ENCODE results near the gene PIP5K1A.

PIP5K1A gene

GRCh38 chr1:151221616-151222015 lies 23.3 kb downstream of the PIP5K1A start:
- Histone ChIP-seq H3K27ac (ENCODE audit: low read depth, low read length, severe bottlenecking) (no peak overlapping the region), H3K4me3 (ENCODE audit: extremely low read depth, insufficient read depth, low read length, poor library complexity, severe bottlenecking) (no peak overlapping the region), H3K4me1 (ENCODE audit: control insufficient read depth, insufficient read depth, low read length, poor library complexity, severe bottlenecking) (no peaks in the 10 kb centered on the region), H3K9me3 (ENCODE audit: control insufficient read depth, low read length) (no peaks in the 10 kb centered on the region), H3K36me3 (ENCODE audit: control insufficient read depth, insufficient read depth, low read length) (peaks cover 75% of the 10 kb centered on the region)
- no CpG with 5 or more reads among the region's 1 CpG for WGBS, 2 experiments (ENCODE audit: insufficient coverage in 2 of 2)

- WGBS, 2 experiments (ENCODE audit: insufficient coverage in 2 of 2): 100% methylated on average over 3 of the region's 4 CpGs
- Histone ChIP-seq H3K4me1 (ENCODE audit: control insufficient read depth, insufficient read depth, low read length, poor library complexity, severe bottlenecking) (no peaks in the 10 kb centered on the region), H3K9me3 (ENCODE audit: control insufficient read depth, low read length) (no peaks in the 10 kb centered on the region), H3K36me3 (ENCODE audit: control insufficient read depth, insufficient read depth, low read length) (peaks cover 78% of the 10 kb centered on the region), H3K27ac (ENCODE audit: low read depth, low read length, severe bottlenecking) (no peak overlapping the region), H3K4me3 (ENCODE audit: extremely low read depth, insufficient read depth, low read length, poor library complexity, severe bottlenecking) (no peak overlapping the region)
Measured at GRCh38 chr1:151222130-151222529, 23.8 kb downstream of the PIP5K1A start.

GRCh38 chr1:151235235-151235634 lies 36.9 kb downstream of the PIP5K1A start:
- no peaks in the 10 kb centered on the region for H3K4me1 ChIP-seq (ENCODE audit: control insufficient read depth, insufficient read depth, low read length, poor library complexity, severe bottlenecking)
- H3K36me3 ChIP-seq (ENCODE audit: control insufficient read depth, insufficient read depth, low read length): peaks cover 96% of the 10 kb centered on the region
- 75 to 83% methylated on average over 4 of the region's 6 CpGs for WGBS, 2 experiments (ENCODE audit: insufficient coverage in 2 of 2)
- no peaks in the 10 kb centered on the region for H3K9me3 ChIP-seq (ENCODE audit: control insufficient read depth, low read length)
- H3K27ac ChIP-seq (ENCODE audit: low read depth, low read length, severe bottlenecking): no peak overlapping the region
- H3K4me3 ChIP-seq (ENCODE audit: extremely low read depth, insufficient read depth, low read length, poor library complexity, severe bottlenecking): no peak overlapping the region

- WGBS, 2 experiments (ENCODE audit: insufficient coverage in 2 of 2): 84 to 100% methylated on average over 2 to 3 of the region's 4 CpGs
- no peak overlapping the region for H3K27ac ChIP-seq (ENCODE audit: low read depth, low read length, severe bottlenecking)
- no peak overlapping the region for H3K4me3 ChIP-seq (ENCODE audit: extremely low read depth, insufficient read depth, low read length, poor library complexity, severe bottlenecking)
- peaks cover 97% of the 10 kb centered on the region for H3K36me3 ChIP-seq (ENCODE audit: control insufficient read depth, insufficient read depth, low read length)
- H3K4me1 ChIP-seq (ENCODE audit: control insufficient read depth, insufficient read depth, low read length, poor library complexity, severe bottlenecking): no peaks in the 10 kb centered on the region
- H3K9me3 ChIP-seq (ENCODE audit: control insufficient read depth, low read length): no peaks in the 10 kb centered on the region
Measured at GRCh38 chr1:151237678-151238466, 39.5 kb downstream of the PIP5K1A start.

GRCh38 chr1:151238467-151238739 lies 40.1 kb downstream of the PIP5K1A start:
- WGBS, 2 experiments (ENCODE audit: insufficient coverage in 2 of 2): 91 to 93% methylated on average over 1 of the region's 1 CpG
- Histone ChIP-seq H3K9me3 (ENCODE audit: control insufficient read depth, low read length) (no peaks in the 10 kb centered on the region), H3K36me3 (ENCODE audit: control insufficient read depth, insufficient read depth, low read length) (peaks cover 97% of the 10 kb centered on the region), H3K4me1 (ENCODE audit: control insufficient read depth, insufficient read depth, low read length, poor library complexity, severe bottlenecking) (no peaks in the 10 kb centered on the region), H3K4me3 (ENCODE audit: extremely low read depth, insufficient read depth, low read length, poor library complexity, severe bottlenecking) (no peak overlapping the region), H3K27ac (ENCODE audit: low read depth, low read length, severe bottlenecking) (no peak overlapping the region)

GRCh38 chr1:151242442-151242841 lies 44.1 kb downstream of the PIP5K1A start:
- no peaks in the 10 kb centered on the region for H3K4me1 ChIP-seq (ENCODE audit: control insufficient read depth, insufficient read depth, low read length, poor library complexity, severe bottlenecking)
- no peak overlapping the region for H3K4me3 ChIP-seq (ENCODE audit: extremely low read depth, insufficient read depth, low read length, poor library complexity, severe bottlenecking)
- peaks cover 97% of the 10 kb centered on the region for H3K36me3 ChIP-seq (ENCODE audit: control insufficient read depth, insufficient read depth, low read length)
- H3K9me3 ChIP-seq (ENCODE audit: control insufficient read depth, low read length): no peaks in the 10 kb centered on the region
- 100% methylated on average over 2 of the region's 2 CpGs; no CpG with 5 or more reads in 1 of the 2 experiments for WGBS, 2 experiments (ENCODE audit: insufficient coverage in 2 of 2)
- H3K27ac ChIP-seq (ENCODE audit: low read depth, low read length, severe bottlenecking): no peak overlapping the region

- no peaks in the 10 kb centered on the region for H3K4me1 ChIP-seq (ENCODE audit: control insufficient read depth, insufficient read depth, low read length, poor library complexity, severe bottlenecking)
- H3K27ac ChIP-seq (ENCODE audit: low read depth, low read length, severe bottlenecking): no peak overlapping the region
- no peak overlapping the region for H3K4me3 ChIP-seq (ENCODE audit: extremely low read depth, insufficient read depth, low read length, poor library complexity, severe bottlenecking)
- WGBS, 2 experiments (ENCODE audit: insufficient coverage in 2 of 2): 80 to 100% methylated on average over 1 to 2 of the region's 5 CpGs
- H3K9me3 ChIP-seq (ENCODE audit: control insufficient read depth, low read length): no peaks in the 10 kb centered on the region
- H3K36me3 ChIP-seq (ENCODE audit: control insufficient read depth, insufficient read depth, low read length): peaks cover 97% of the 10 kb centered on the region
Measured at GRCh38 chr1:151243683-151244216, 45.4 kb downstream of the PIP5K1A start.

GRCh38 chr1:151246786-151247185 lies 48.4 kb downstream of the PIP5K1A start:
- WGBS, 2 experiments (ENCODE audit: insufficient coverage in 2 of 2): 95 to 100% methylated on average over 1 to 2 of the region's 2 CpGs
- no peaks in the 10 kb centered on the region for H3K4me1 ChIP-seq (ENCODE audit: control insufficient read depth, insufficient read depth, low read length, poor library complexity, severe bottlenecking)
- H3K9me3 ChIP-seq (ENCODE audit: control insufficient read depth, low read length): no peaks in the 10 kb centered on the region
- no peak overlapping the region for H3K4me3 ChIP-seq (ENCODE audit: extremely low read depth, insufficient read depth, low read length, poor library complexity, severe bottlenecking)
- H3K36me3 ChIP-seq (ENCODE audit: control insufficient read depth, insufficient read depth, low read length): peaks cover 88% of the 10 kb centered on the region
- H3K27ac ChIP-seq (ENCODE audit: low read depth, low read length, severe bottlenecking): no peak overlapping the region

- Histone ChIP-seq H3K9me3 (ENCODE audit: control insufficient read depth, low read length) (no peaks in the 10 kb centered on the region), H3K36me3 (ENCODE audit: control insufficient read depth, insufficient read depth, low read length) (peaks cover 37% of the 10 kb centered on the region), H3K4me3 (ENCODE audit: extremely low read depth, insufficient read depth, low read length, poor library complexity, severe bottlenecking) (no peak overlapping the region), H3K27ac (ENCODE audit: low read depth, low read length, severe bottlenecking) (no peak overlapping the region), H3K4me1 (ENCODE audit: control insufficient read depth, insufficient read depth, low read length, poor library complexity, severe bottlenecking) (no peaks in the 10 kb centered on the region)
- 85 to 89% methylated on average over 10 to 11 of the region's 16 CpGs for WGBS, 2 experiments (ENCODE audit: insufficient coverage in 2 of 2)
Measured at GRCh38 chr1:151251656-151252470, 53.5 kb downstream of the PIP5K1A start.

- peak within 1 kb of the TSS; percentile 93 for H3K27ac ChIP-seq (ENCODE audit: low read depth, low read length, severe bottlenecking)
- no peaks in the 10 kb centered on the region for H3K9me3 ChIP-seq (ENCODE audit: control insufficient read depth, low read length)
- peaks cover 20% of the 10 kb centered on the region for H3K36me3 ChIP-seq (ENCODE audit: control insufficient read depth, insufficient read depth, low read length)
- 27 to 40% methylated on average over 38 to 43 of the region's 56 CpGs for WGBS, 2 experiments (ENCODE audit: insufficient coverage in 2 of 2)
- H3K4me3 ChIP-seq (ENCODE audit: extremely low read depth, insufficient read depth, low read length, poor library complexity, severe bottlenecking): peak within 1 kb of the TSS; percentile 74
- no peaks in the 10 kb centered on the region for H3K4me1 ChIP-seq (ENCODE audit: control insufficient read depth, insufficient read depth, low read length, poor library complexity, severe bottlenecking)
Measured at GRCh38 chr1:151254217-151255213, 56.2 kb downstream of the PIP5K1A start, which contains the start of gene PSMD4. PSMD4 (plus strand) TSS chr1:151254734; CDS start chr1:151254783, 49 bp downstream.
